ENCODE measurements around the gene NCOA3.
A peak's percentile ranks its signal among the peaks of the same experiment; 100 is the strongest.

The NCOA3 gene

GRCh38 chr20:47501482-47502270, at the start of gene NCOA3:
Gene NCOA3, plus strand, starts transcription at chr20:47501887. Its CDS starts 120,361 bp downstream, at chr20:47622248.
- in situ Hi-C loops (cut with HindIII; ENCODE audit: low pct_ligation_motif_present, low sequenced_read_pairs): no loop called here
- no peaks in the 10 kb centered on the region for H3K27me3 ChIP-seq (replicated peaks)
- H3K36me3 ChIP-seq (replicated peaks): no peaks in the 10 kb centered on the region
- peak within 1 kb of the TSS; percentile 52 for H3K27ac ChIP-seq
- H3K4me3 ChIP-seq (ENCODE audit: low read depth, low read length): peak within 1 kb of the TSS; percentile 83
- TF ChIP-seq CTCF (IDR thresholded peaks at IDR 0.05; ENCODE audit: low read depth, low read length, missing control alignments): peak; percentile 33
- DNase-seq: peak; percentile 94

- Histone ChIP-seq H3K27ac (peak overlapping the region; percentile 66), H3K4me3 (ENCODE audit: low read depth, low read length) (no peak overlapping the region), H3K36me3 (replicated peaks) (no peaks in the 10 kb centered on the region), H3K27me3 (replicated peaks) (no peaks in the 10 kb centered on the region)
- no peak for TF ChIP-seq CTCF (IDR thresholded peaks at IDR 0.05; ENCODE audit: low read depth, low read length, missing control alignments)
- DNase-seq: no peak
- in situ Hi-C loops (cut with HindIII; ENCODE audit: low pct_ligation_motif_present, low sequenced_read_pairs): no loop called here
These were observed 48.9 kb upstream of the NCOA3 start for GRCh38 chr20:47452736-47453161.

- Histone ChIP-seq H3K4me3 (ENCODE audit: low read depth, low read length) (no peak overlapping the region), H3K27ac (peak overlapping the region; percentile 66), H3K36me3 (replicated peaks) (no peaks in the 10 kb centered on the region), H3K27me3 (replicated peaks) (no peaks in the 10 kb centered on the region)
- DNase-seq: peak; percentile 90
- TF ChIP-seq CTCF (IDR thresholded peaks at IDR 0.05; ENCODE audit: low read depth, low read length, missing control alignments): no peak
- in situ Hi-C loops (cut with HindIII; ENCODE audit: low pct_ligation_motif_present, low sequenced_read_pairs): no loop called here
These were observed 48.4 kb upstream of the NCOA3 start for GRCh38 chr20:47453167-47453782.

DNA sequence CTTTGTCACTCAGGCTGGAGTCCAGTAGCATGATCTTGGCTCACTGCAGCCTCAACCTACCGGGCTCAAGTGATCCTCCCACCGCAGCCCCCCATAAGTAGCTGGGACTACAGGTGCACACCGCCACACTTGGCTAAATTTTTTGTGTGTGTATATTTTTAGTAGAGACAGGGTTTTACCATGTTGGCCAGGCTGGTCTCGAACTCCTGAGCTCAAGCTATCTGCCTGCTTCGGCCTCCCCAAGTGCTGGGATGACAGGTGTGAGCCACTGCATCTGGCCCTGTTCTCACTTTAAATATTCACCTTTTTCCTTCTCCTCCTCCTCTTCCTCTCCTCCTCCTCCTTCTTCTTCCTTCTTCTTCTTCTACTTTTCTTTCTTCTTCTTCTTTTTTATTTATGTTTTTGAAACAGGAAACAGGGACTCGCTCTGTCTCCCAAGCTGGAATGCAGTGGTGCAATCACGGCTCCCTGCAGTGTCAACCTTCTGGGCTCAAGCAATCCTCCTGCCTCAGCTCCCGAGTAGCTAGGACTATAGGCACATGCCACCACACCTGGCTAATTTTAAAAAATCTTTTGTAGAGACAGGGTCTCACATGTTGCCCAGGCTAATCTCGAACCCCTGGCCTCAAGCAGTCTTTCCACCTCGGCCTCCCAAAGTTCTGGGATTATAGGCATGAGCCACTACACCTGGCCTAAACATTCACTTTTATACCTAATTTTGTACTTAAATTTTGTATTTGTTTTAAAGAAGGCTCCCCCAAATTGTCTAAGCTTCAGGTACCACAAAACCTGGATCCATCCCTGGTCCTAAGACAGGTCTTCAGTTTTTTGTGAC, 47.2 kb upstream of the NCOA3 start:
- no peak for DNase-seq
- TF ChIP-seq CTCF (IDR thresholded peaks at IDR 0.05; ENCODE audit: low read depth, low read length, missing control alignments): no peak
- Histone ChIP-seq H3K36me3 (replicated peaks) (no peaks in the 10 kb centered on the region), H3K4me3 (ENCODE audit: low read depth, low read length) (no peak overlapping the region), H3K27ac (no peak overlapping the region), H3K27me3 (replicated peaks) (no peaks in the 10 kb centered on the region)
- in situ Hi-C loops (cut with HindIII; ENCODE audit: low pct_ligation_motif_present, low sequenced_read_pairs): no loop called here

- no peak overlapping the region for H3K27ac ChIP-seq
- H3K36me3 ChIP-seq (replicated peaks): no peaks in the 10 kb centered on the region
- in situ Hi-C loops (cut with HindIII; ENCODE audit: low pct_ligation_motif_present, low sequenced_read_pairs): no loop called here
- no peak for DNase-seq
- H3K27me3 ChIP-seq (replicated peaks): no peaks in the 10 kb centered on the region
- TF ChIP-seq CTCF (IDR thresholded peaks at IDR 0.05; ENCODE audit: low read depth, low read length, missing control alignments): no peak
- no peak overlapping the region for H3K4me3 ChIP-seq (ENCODE audit: low read depth, low read length)
These were observed 46.3 kb upstream of the NCOA3 start for GRCh38 chr20:47455133-47456040.

Data from brain microvascular endothelial cell (primary cell).